ENCODE data around the gene LCA5L. TPM values are rescaled to one million over a fixed set of nuclear protein-coding genes. Genes with fewer than 3 reads are reported as not detected.

LCA5L gene
- total and polyA plus RNA-seq, 2 of the 13 experiments (the other 11 are each of a cell fraction or from before 2014, with no cell fraction given), result 0.13 to 0.55 TPM

DNA sequence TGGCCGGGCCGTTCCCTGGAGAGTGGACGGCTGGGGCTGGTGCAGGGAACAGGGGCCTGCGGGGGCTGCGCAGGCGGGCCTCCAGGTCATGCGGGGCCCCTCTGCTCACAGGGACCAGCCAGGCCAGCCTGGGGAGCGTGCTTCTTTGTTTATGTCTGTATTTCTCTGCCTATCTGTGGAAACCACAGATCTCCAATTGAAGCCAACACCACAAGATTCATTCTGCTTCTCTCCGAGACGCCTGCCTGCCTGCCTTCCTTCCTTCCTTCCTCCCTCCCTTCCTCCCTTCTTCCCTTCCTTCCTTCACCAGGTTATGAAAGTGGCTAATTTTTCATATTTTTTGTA lies 56.8 kb downstream of the LCA5L start (continued):
- no peak for TF ChIP-seq ZNF547 (CRISPR knock-in tag; IDR thresholded peaks at IDR 0.05)
- no peak for TF ChIP-seq POLR2AphosphoS2 (IDR thresholded peaks at IDR 0.05; ENCODE audit: low read depth, low read length)
- TF ChIP-seq ZNF792 (CRISPR knock-in tag; IDR thresholded peaks at IDR 0.05), result no peak
- no peak for TF ChIP-seq RFX5 (IDR thresholded peaks at IDR 0.05; ENCODE audit: low read depth, low read length)
- TF ChIP-seq, protein P1, sequence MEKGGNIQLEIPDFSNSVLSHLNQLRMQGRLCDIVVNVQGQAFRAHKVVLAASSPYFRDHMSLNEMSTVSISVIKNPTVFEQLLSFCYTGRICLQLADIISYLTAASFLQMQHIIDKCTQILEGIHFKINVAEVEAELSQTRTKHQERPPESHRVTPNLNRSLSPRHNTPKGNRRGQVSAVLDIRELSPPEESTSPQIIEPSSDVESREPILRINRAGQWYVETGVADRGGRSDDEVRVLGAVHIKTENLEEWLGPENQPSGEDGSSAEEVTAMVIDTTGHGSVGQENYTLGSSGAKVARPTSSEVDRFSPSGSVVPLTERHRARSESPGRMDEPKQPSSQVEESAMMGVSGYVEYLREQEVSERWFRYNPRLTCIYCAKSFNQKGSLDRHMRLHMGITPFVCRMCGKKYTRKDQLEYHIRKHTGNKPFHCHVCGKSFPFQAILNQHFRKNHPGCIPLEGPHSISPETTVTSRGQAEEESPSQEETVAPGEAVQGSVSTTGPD (CRISPR knock-in tag; IDR thresholded peaks at IDR 0.05), result no peak
- TF ChIP-seq ZNF546 (CRISPR knock-in tag; conservative IDR thresholded peaks at IDR 0.05), result no peak
- TF ChIP-seq, protein P2, sequence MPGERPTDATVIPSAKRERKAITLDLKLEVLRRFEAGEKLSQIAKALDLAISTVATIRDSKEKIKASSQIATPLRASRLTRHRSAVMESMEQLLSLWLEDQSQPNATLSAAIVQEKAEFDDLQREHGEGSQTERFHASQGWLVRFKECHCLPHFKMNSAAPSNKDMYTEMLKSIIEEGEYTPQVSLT (CRISPR knock-in tag; IDR thresholded peaks at IDR 0.05; ENCODE audit: borderline replicate concordance, low read depth), result no peak
- TF ChIP-seq ATM (IDR thresholded peaks at IDR 0.05; ENCODE audit: borderline replicate concordance), result no peak
- no peak for TF ChIP-seq ZNF343 (CRISPR knock-in tag; IDR thresholded peaks at IDR 0.05)
- no peak for TF ChIP-seq ZNF431 (CRISPR knock-in tag; IDR thresholded peaks at IDR 0.05; ENCODE audit: borderline replicate concordance, low read depth)
- TF ChIP-seq ZNF382 (CRISPR knock-in tag; IDR thresholded peaks at IDR 0.05; ENCODE audit: borderline replicate concordance), result no peak
- no peak for TF ChIP-seq ZSCAN31 (CRISPR knock-in tag; IDR thresholded peaks at IDR 0.05; ENCODE audit: low read depth)
- TF ChIP-seq, protein P3, sequence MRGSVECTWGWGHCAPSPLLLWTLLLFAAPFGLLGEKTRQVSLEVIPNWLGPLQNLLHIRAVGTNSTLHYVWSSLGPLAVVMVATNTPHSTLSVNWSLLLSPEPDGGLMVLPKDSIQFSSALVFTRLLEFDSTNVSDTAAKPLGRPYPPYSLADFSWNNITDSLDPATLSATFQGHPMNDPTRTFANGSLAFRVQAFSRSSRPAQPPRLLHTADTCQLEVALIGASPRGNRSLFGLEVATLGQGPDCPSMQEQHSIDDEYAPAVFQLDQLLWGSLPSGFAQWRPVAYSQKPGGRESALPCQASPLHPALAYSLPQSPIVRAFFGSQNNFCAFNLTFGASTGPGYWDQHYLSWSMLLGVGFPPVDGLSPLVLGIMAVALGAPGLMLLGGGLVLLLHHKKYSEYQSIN (CRISPR knock-in tag; IDR thresholded peaks at IDR 0.05; ENCODE audit: borderline replicate concordance), result no peak
- no peak for TF ChIP-seq ESRRA (CRISPR knock-in tag; IDR thresholded peaks at IDR 0.05; ENCODE audit: low read depth)
